ENCODE data around the gene STAC2. TPM values are rescaled to one million over a fixed set of nuclear protein-coding genes. Genes with fewer than 3 reads are reported as not detected.

Gene STAC2
- total and polyA plus RNA-seq, 2 donors (not counting 1 experiment from before 2014, with no cell fraction given), result not detected

Other genes starting within 250 kb of the STAC2 start
- gene PLXDC1, start 74.3 kb downstream of the STAC2 start, total RNA-seq, result not detected in 2 replicates
- 0.69 and 3.1 TPM in 2 replicates for gene PLXDC1, start 74.3 kb downstream of the STAC2 start, polyA plus RNA-seq
- gene ARL5C, start 59.8 kb downstream of the STAC2 start, total RNA-seq, result not detected in 2 replicates
- gene ARL5C, start 59.8 kb downstream of the STAC2 start, polyA plus RNA-seq, result not detected in 2 replicates
- gene CACNB1, start 28.3 kb downstream of the STAC2 start, total RNA-seq, result 9.6 and 12.4 TPM in 2 replicates
- gene CACNB1, start 28.3 kb downstream of the STAC2 start, polyA plus RNA-seq, result 3.4 and 3.8 TPM in 2 replicates
- gene RPL19, start 25.7 kb downstream of the STAC2 start, total RNA-seq, result 3,013 and 3,233 TPM in 2 replicates
- gene RPL19, start 25.7 kb downstream of the STAC2 start, polyA plus RNA-seq, result 3,041 and 3,552 TPM in 2 replicates
- 36.2 and 38.1 TPM in 2 replicates for gene FBXL20, start 175.7 kb upstream of the STAC2 start, total RNA-seq
- 6.1 and 7.6 TPM in 2 replicates for gene FBXL20, start 175.7 kb upstream of the STAC2 start, polyA plus RNA-seq
- gene MED1, start 225.3 kb upstream of the STAC2 start, total RNA-seq, result 56.9 and 59.1 TPM in 2 replicates
- 11.1 and 13.1 TPM in 2 replicates for gene MED1, start 225.3 kb upstream of the STAC2 start, polyA plus RNA-seq
- gene CDK12, start 235.5 kb upstream of the STAC2 start, total RNA-seq, result 117 and 134 TPM in 2 replicates
- 25.6 and 29.8 TPM in 2 replicates for gene CDK12, start 235.5 kb upstream of the STAC2 start, polyA plus RNA-seq